NT2/D1 (cell line): ENCODE data around the gene ADSS1.

Source experiments
- YY1 ChIP-seq: IDR thresholded peaks from 2 replicates; pipeline ENCODE4 v1.6.1; 2011; ENCODE audit not compliant: insufficient read length, insufficient read depth
- ZNF274 ChIP-seq: IDR thresholded peaks from 2 replicates; pipeline ENCODE4 v1.6.1; 2011; ENCODE audit warnings: mild to moderate bottlenecking, low read depth, low read length

GRCh38 chr14:104782086-104782807, 58.2 kb downstream of the ADSS1 start:
- TF ChIP-seq YY1 (no peak), ZNF274 (no peak)
